Smooth muscle cell (in vitro differentiated cells): Measurements from ENCODE around the gene RTN4. TPM values are rescaled to one million over a fixed set of nuclear protein-coding genes. Genes with fewer than 3 reads are reported as not detected.

ENCODE experiments used
- DNase-seq: peaks from one replicate; lab custom pipeline; 2025; ENCODE audit not compliant: unreplicated experiment; lab: John Stamatoyannopoulos, UW
- H2AFZ ChIP-seq: fragments of 200-600 bp; sonication (generic); 2 replicates; pipeline ENCODE4 v1.6.0; 2016; ENCODE audit warnings: antibody characterized with exemption, low read depth, mild to moderate bottlenecking
- H3F3A ChIP-seq: fragments of 200-600 bp; sonication (generic); 2 replicates; pipeline ENCODE4 v1.6.0; 2017; ENCODE audit warnings: antibody characterized with exemption, low read depth
- H3K27ac ChIP-seq: fragments of 200-600 bp; sonication (generic); 2 replicates; pipeline ENCODE4 v1.5.1; 2016; ENCODE audit warnings: low read depth, mild to moderate bottlenecking
- H3K27me3 ChIP-seq: fragments of 200-600 bp; sonication (generic); 2 replicates; pipeline ENCODE4 v1.6.1; 2016; ENCODE audit warnings: low read depth, mild to moderate bottlenecking
- H3K36me3 ChIP-seq: fragments of 200-600 bp; sonication (generic); 2 replicates; pipeline ENCODE4 v1.5.1; 2016; ENCODE audit warnings: low read depth
- H3K4me1 ChIP-seq: fragments of 200-600 bp; sonication (generic); 2 replicates; pipeline ENCODE4 v1.5.1; 2016; ENCODE audit warnings: low read depth
- H3K4me2 ChIP-seq: fragments of 200-600 bp; sonication (generic); 2 replicates; pipeline ENCODE4 v1.6.0; 2016; ENCODE audit warnings: mild to moderate bottlenecking
- H3K4me3 ChIP-seq: fragments of 200-600 bp; sonication (generic); 2 replicates; pipeline ENCODE4 v1.5.1; 2016; ENCODE audit warnings: mild to moderate bottlenecking
- H3K79me2 ChIP-seq: fragments of 200-600 bp; sonication (generic); 2 replicates; pipeline ENCODE4 v1.6.0; 2016; ENCODE audit warnings: low read depth, mild to moderate bottlenecking
- H3K9ac ChIP-seq: fragments of 200-600 bp; sonication (generic); 2 replicates; pipeline ENCODE4 v1.6.0; 2016; ENCODE audit warnings: low read depth
- H3K9me3 ChIP-seq: fragments of 200-600 bp; sonication (generic); replicated peaks from 2 replicates; pipeline ENCODE4 v1.5.1; 2016; ENCODE audit warnings: low read depth
- H4K20me1 ChIP-seq: fragments of 200-600 bp; sonication (generic); 2 replicates; pipeline ENCODE4 v1.6.0; 2016; ENCODE audit warnings: low read depth
- WGBS: methylation state at CpG from one replicate; pipeline ENCODE4 v1.1.7; 2016; ENCODE audit warnings: low lambda C conversion rate; 5-methylcytosine and 5-hydroxymethylcytosine counted together
- polyA plus RNA-seq: library from polyadenylated mRNA; unstranded; fragments of >200 nt; fragmentation: Nextera tagmentation; extraction: Ambion mirVana; gene quantifications from 2 replicates; pipeline ENCODE4 v1.2.1, GENCODE V29; 2016
- total RNA-seq: library from RNA; depleted of rRNA; stranded (reverse); fragments of >200 nt; gene quantifications from 2 replicates; pipeline ENCODE4 v1.2.3, GENCODE V29; 2014
- TF ChIP-seq, protein P1 (sequence below): fragments of 200-600 bp; sonication (generic); IDR thresholded peaks from 2 replicates; pipeline ENCODE4 v1.5.1; 2017; ENCODE audit warnings: borderline replicate concordance, mild to moderate bottlenecking, antibody characterized with exemption; ENCODE audit not compliant: insufficient read depth, poor library complexity, severe bottlenecking

RTN4 gene
- total and polyA plus RNA-seq, 2 experiments from 2014 or later, result 295 to 335 TPM

DNA sequence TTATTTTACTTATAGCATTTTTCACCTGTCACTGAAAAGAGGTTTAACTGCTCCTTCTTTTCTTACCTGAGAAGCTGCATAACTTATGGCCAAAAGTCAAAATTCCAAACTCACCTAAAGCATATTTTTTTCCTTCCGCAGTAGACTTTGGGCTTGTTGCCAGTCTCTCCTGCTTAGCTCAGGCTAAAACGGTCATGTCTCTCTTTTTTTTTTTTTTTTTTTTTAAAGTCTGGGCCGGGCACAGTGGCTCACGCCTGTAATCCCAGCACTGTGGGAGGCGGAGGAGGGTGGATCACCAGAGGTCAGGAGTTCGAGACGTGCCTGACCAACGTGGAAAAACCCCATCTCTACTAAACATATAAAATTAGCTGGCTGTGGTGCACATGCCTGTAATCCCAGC is 113.5 kb downstream of the RTN4 start:
- no peaks in the 10 kb centered on the region for H3K27me3 ChIP-seq
- H4K20me1 ChIP-seq, result no peaks in the 10 kb centered on the region
- no peak overlapping the region for H3K4me2 ChIP-seq
- TF ChIP-seq, protein P1, sequence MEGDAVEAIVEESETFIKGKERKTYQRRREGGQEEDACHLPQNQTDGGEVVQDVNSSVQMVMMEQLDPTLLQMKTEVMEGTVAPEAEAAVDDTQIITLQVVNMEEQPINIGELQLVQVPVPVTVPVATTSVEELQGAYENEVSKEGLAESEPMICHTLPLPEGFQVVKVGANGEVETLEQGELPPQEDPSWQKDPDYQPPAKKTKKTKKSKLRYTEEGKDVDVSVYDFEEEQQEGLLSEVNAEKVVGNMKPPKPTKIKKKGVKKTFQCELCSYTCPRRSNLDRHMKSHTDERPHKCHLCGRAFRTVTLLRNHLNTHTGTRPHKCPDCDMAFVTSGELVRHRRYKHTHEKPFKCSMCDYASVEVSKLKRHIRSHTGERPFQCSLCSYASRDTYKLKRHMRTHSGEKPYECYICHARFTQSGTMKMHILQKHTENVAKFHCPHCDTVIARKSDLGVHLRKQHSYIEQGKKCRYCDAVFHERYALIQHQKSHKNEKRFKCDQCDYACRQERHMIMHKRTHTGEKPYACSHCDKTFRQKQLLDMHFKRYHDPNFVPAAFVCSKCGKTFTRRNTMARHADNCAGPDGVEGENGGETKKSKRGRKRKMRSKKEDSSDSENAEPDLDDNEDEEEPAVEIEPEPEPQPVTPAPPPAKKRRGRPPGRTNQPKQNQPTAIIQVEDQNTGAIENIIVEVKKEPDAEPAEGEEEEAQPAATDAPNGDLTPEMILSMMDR, result no peak
- H3K36me3 ChIP-seq, result no peaks in the 10 kb centered on the region
- no peak overlapping the region for H3K27ac ChIP-seq
- WGBS, result 79% methylated on average over 8 of the region's 8 CpGs
- H3K9ac ChIP-seq, result no peak overlapping the region
- H3K79me2 ChIP-seq, result no peaks in the 10 kb centered on the region
- no peak for DNase-seq
- H3K9me3 ChIP-seq, result no peaks in the 10 kb centered on the region
- H3K4me3 ChIP-seq, result no peak overlapping the region
- no peak overlapping the region for H2AFZ ChIP-seq
- no peaks in the 10 kb centered on the region for H3F3A ChIP-seq
- H3K4me1 ChIP-seq, result no peaks in the 10 kb centered on the region

DNA sequence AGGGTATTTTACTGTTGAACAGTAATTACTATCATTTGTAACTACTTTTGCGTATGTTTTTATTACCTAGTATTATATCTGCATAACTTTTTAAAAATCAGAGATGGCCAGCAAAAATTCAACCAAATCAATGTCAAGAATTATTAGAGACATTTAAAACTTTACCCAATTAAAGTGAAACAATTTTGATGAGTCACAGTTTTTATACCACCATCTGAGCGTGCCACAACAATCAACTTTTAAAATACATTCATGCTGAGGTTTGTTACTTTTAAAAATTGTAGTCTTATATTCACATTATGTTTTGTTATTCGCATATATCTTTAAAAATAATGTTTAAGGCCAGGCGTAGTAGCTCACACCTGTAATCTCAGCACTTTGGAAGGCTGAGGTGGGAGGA is 114.9 kb downstream of the RTN4 start:
- 85% methylated on average over 4 of the region's 4 CpGs for WGBS
- no peaks in the 10 kb centered on the region for H3K27me3 ChIP-seq
- H3K79me2 ChIP-seq, result no peaks in the 10 kb centered on the region
- H3K4me1 ChIP-seq, result no peaks in the 10 kb centered on the region
- TF ChIP-seq, protein P1, result no peak
- H3F3A ChIP-seq, result no peaks in the 10 kb centered on the region
- no peaks in the 10 kb centered on the region for H4K20me1 ChIP-seq
- H3K36me3 ChIP-seq, result no peaks in the 10 kb centered on the region
- no peak overlapping the region for H3K4me3 ChIP-seq
- DNase-seq, result no peak
- H2AFZ ChIP-seq, result no peak overlapping the region
- H3K4me2 ChIP-seq, result no peak overlapping the region
- no peak overlapping the region for H3K9ac ChIP-seq
- H3K27ac ChIP-seq, result no peak overlapping the region
- H3K9me3 ChIP-seq, result no peaks in the 10 kb centered on the region

- WGBS, result 94% methylated on average over 6 of the region's 6 CpGs
- no peaks in the 10 kb centered on the region for H4K20me1 ChIP-seq
Observed at GRCh38 chr2:54931473-54931872, 118.8 kb downstream of the RTN4 start.

GRCh38 chr2:54928719-54929118 is 121.5 kb downstream of the RTN4 start:
- Histone ChIP-seq H3K9ac (no peak overlapping the region), H3K79me2 (no peaks in the 10 kb centered on the region), H3K4me1 (no peaks in the 10 kb centered on the region), H3K27ac (no peak overlapping the region), H3F3A (no peaks in the 10 kb centered on the region), H2AFZ (no peak overlapping the region), H3K9me3 (no peaks in the 10 kb centered on the region), H3K36me3 (no peaks in the 10 kb centered on the region), H3K4me3 (no peak overlapping the region), H3K27me3 (no peaks in the 10 kb centered on the region), H4K20me1 (no peaks in the 10 kb centered on the region), H3K4me2 (no peak overlapping the region)
- WGBS, result 89% methylated on average over 4 of the region's 4 CpGs
- no peak for DNase-seq
- TF ChIP-seq, protein P1, result no peak

More at GRCh38 chr2:54931473-54931872, 118.8 kb downstream of the RTN4 start:
- H3K4me2 ChIP-seq, result no peak overlapping the region
- no peaks in the 10 kb centered on the region for H3K27me3 ChIP-seq
- no peak overlapping the region for H3K9ac ChIP-seq
- H3K36me3 ChIP-seq, result no peaks in the 10 kb centered on the region
- H3K27ac ChIP-seq, result no peak overlapping the region
- H3K4me3 ChIP-seq, result no peak overlapping the region
- H3F3A ChIP-seq, result no peaks in the 10 kb centered on the region
- no peak for DNase-seq
- no peaks in the 10 kb centered on the region for H3K4me1 ChIP-seq
- H3K9me3 ChIP-seq, result no peaks in the 10 kb centered on the region
- TF ChIP-seq, protein P1, result no peak
- no peak overlapping the region for H2AFZ ChIP-seq
- no peaks in the 10 kb centered on the region for H3K79me2 ChIP-seq
